Measurements from ENCODE around the gene PAK4.
A peak's percentile ranks its signal among the peaks of the same experiment; 100 is the strongest.
"Not testable (repeated sequence)": the region's sequence is repeated elsewhere in the genome, so short reads cannot be mapped to it uniquely, and the experiment has no call there.

PAK4 gene

DNA sequence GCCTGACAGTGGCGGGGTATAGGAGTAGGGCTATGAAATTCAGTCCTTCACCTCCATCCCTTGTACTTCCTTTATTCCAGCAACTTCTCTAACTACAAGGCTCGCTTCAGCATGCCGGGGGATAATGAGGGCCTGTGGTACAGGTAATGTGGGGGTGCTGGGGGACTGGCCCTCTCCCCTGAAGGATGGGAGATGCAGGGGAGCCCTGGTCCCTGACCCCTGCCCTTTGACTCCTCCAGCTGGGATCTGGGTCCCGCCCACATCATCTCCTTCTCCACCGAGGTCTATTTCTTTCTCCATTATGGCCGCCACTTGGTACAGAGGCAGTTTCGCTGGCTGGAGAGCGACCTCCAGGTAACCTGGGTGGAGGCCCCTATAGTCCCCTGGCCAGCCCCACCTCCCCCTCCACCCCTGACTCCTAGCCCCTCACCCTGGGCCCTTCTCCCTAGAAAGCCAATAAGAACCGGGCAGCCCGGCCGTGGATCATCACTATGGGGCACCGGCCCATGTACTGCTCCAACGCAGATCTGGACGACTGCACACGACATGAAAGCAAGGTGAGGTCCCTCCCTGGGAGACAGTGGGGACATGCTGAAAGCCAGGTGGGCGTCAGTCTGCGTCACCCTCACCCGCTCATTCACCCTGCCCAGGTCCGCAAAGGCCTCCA lies 25.0 kb upstream of the PAK4 start:
- no peak for DNase-seq

DNA sequence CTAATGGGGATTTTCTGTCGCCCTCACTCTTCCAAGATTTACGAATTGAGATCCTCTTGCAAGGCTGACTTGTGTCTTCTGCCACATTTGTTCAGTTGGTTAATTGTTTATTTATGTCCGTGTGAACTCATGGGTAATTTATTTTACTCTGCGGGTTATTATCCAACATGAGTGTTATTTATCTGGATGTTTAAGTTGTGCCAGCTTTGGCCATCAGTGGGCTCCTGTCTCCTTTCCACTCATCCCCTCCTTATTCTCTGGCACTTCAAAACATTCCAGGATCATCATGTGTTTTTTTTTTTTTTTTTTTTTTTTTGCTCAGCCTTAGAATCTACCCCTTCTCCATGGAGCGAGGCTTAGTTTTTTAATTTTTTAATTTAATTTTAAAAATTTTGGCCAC lies 22.4 kb upstream of the PAK4 start:
- no peak for DNase-seq

- no peak for DNase-seq
Measured at GRCh38 chr19:39104186-39104596, 21.4 kb upstream of the PAK4 start.

GRCh38 chr19:39106194-39106593 lies 19.4 kb upstream of the PAK4 start:
- DNase-seq, result no peak

GRCh38 chr19:39109641-39110040 lies 15.9 kb upstream of the PAK4 start:
- no peak for DNase-seq

DNA sequence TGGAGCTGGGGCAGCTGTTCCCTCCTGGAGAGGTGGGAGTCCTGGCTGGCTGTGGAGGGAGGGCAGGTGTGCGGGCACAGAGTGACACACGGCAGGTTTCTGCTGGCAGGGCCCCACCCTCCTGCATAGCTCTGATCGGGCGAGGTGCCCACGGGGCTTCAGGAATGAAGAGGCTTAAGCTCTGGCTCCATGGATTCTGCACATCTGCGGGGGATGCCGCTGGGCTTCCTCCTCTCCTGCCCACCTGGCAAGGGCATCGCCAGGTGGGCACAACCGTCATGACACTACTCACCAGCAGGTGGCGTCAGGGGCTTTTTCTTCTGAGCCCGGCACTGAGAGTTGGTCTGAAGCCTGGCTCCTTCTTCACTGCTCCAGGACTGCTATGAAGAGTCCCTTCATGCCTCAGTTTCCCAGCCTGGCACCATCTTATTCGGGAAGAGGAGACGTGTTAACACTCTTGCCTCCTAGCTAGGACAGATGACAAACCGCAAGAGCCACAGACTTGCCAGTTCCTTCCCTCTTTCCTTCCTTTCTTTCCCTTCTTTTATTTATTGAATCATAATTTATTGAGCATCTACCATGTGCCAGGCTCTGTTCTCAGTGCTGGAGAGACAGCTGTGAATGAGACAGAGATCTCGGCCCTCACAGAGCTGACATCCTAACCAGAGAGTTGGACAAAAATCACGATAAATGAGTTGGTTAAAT lies 15.2 kb upstream of the PAK4 start:
- DNase-seq, result peak; percentile 78

DNA sequence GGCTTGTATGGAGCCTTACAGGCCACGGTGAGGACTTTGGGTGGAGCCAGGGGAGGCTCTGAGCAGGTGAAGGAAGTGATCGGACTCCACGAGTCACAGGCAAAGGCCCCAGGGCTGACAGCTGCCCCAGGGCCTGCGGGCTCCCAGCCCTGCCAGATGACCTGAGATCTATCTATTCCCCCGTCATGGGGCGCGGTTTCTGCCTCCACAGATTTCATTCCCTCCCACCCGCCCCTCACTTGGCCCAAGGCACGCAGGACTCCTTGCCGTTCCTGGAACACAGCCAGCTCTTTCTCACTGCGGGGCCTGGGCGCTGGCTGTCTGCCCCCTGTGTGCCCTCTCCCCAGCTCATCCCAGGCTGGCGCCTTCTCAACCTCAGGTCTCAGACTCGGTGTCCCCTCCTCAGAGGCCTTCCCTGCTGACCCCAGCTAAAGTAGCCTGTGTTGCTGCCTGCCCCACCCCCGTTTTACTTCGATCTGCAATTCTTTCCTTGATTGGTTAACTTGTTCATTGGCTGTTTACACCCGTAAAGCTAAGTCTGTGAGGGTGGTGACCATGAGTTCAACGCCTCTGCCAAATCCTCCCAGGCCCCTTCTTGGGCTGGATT lies 13.9 kb upstream of the PAK4 start:
- no peak for DNase-seq

DNA sequence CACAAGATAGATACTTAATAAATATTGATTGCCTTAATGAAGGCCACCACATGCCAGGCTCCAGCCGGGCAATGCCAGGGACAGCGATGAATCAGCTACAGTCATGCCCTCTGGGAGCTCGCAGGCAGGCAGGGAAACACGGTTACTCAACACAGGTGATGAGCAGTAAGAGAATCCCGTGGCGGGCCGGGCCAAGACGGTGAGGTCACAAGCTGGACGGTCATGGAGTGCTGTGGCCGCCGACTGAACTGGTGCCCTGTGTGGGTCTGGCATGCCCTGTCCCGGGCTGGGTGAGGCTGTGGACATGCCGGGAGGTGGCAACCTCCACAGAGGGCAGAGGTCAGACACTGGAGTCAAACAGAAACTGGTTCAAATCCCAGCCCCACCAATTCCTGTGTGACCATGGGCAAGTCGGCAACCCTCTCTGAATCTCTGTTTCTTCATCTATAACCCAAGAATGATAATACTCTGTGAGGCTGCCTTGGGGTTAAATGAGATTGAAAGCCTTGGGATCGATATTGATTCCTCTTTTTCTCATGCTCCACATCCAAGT lies 13.2 kb upstream of the PAK4 start:
- no peak for DNase-seq

- no peak for DNase-seq
Measured at GRCh38 chr19:39113199-39113598, 12.4 kb upstream of the PAK4 start.

DNA sequence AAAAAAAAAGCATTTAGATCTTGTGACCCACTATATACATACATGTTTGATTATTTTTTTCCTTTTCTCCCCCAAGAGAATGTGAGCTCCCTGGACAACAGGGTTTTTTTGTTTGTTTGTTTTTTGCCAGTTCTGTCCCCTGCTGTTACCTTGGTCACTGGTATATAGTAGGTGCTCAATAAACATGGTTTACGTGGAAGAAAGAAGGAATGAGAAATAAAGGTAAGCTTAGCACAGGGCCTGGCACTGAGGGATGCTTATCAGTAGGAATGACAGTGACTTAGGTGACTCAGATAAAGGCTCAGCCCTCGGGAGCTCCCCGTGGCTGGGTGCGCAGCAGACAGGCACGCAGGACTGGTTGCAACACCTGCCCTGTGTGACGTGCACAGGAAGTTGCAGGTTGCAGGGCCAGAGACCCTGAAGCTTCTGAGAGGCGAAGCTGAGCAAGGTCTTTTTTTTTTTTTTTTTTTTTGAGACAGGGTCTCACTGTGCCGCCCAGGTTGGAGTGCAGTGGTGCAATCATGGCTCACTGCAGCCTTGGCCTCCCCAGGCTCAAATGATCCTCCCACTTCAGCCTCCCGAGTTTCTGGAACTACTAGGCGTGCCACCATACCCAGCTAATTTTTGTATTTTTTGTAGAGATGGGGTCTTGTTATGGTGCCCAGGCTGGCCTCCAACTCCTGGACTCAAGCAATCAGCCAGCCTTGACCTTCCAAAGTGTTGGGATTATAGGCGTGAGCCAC lies 10.3 kb upstream of the PAK4 start:
- no peak for DNase-seq

GRCh38 chr19:39117023-39117422 lies 8.6 kb upstream of the PAK4 start:
- DNase-seq, result not testable (repeated sequence)

DNA sequence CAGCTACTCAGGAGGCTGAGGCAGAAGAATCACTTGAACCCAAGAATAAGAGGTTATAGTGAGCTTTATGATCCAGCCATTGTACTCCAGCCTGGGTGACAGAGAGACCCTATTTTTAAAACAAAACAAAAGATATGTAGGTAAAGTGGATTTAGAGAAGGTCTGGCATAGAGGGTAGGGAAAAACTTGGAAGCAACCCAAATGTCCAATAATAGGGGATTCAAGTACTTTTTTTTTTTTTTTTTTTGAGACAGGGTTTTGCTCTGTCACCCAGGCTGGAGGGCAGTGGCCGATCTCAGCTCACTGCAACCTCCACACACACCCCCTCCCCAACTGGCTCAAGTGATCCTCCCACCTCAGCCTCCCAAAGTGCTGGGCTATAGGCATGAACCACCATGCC lies 5.8 kb upstream of the PAK4 start:
- no peak for DNase-seq

- DNase-seq, result no peak
Measured at GRCh38 chr19:39122934-39123731, 2.5 kb upstream of the PAK4 start.

DNA sequence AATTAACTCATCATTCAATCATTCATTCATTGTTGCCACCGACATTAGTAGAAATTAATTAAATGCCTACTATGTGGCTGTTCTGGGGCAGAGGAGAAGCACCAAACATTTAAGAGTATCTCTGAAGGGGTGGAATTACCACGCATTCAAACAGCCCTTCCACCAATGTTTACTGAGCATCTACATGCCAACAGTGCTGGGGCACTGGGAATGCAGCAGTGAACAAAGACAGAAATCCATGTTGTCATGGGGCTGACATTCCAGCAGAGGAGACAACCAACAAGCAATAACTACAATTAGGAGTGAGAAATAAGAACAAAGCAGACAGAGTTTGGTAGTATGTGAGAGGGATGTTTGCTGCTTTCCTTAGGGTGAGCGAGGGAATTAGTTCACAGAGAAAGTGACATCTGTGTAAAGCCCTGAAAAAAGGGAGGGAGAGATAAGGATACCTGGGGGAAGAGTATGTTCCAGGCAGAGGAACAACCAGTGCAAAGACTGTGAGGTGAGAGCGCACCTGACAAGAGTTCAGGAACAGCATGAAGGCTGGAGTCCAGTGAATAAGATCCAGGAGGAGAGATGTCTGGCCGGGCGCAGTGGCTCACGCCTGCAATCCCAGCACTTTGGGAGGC lies 1.3 kb upstream of the PAK4 start:
- no peak for DNase-seq

DNA sequence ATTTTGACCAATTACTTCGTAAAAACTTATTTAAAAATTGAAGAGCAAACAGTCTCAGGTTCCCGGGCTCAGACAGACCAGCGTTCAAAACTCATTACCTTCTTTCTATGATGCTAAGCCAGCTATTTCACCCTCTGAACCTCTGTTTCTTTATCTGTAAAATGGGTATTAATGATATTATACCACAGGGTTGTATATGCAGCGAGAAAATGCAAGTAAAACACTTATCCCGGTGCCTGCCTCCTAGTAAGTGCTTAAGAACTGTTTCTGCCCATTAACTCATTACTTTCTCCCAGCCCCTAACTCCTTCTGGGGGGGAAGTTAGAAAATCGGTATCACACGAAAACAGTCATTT lies 410 bp upstream of the PAK4 start:
- no peak for DNase-seq

DNA sequence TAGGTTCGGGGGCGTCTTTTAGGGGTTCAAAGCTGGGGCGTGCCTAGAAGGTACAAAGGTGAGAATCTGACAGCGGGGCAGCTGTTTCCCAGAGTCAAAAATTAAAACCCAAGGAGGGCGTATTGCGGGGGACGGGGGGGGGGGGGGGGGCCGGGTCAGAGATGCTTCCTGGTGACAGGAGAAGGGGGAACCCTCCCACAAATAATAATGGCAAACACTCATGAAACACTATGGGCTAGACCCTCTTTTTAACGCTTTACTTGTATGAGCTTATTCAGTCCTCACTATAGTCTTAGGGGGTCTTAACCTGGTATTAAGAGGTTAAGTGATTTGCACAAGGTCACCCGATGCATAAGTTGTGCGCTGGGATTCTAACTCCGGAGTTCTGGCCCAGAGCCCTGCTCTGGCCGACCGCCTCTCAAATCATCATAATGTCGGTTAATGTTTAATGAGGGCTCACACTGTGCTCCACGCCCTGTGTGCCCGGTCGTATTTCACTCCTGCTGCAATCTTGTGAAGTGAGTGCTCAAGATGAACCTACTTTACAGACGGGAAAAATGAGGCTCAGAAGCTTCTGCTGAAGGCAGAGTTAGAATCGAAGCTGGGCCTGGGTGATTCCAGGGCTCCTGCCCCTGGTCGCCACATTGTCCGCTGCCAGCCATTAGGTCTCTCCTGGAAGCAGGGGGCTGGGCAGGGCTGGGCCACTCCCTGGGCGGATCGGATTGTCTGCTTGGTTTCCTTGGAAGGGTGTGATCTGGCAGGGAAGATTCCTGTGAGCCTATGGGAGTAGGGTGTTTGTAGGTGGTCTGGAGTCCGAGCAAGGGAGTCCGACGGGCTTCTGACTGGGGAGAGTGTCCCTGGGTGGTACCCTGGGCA lies 964 bp downstream of the PAK4 start:
- DNase-seq, result no peak

DNA sequence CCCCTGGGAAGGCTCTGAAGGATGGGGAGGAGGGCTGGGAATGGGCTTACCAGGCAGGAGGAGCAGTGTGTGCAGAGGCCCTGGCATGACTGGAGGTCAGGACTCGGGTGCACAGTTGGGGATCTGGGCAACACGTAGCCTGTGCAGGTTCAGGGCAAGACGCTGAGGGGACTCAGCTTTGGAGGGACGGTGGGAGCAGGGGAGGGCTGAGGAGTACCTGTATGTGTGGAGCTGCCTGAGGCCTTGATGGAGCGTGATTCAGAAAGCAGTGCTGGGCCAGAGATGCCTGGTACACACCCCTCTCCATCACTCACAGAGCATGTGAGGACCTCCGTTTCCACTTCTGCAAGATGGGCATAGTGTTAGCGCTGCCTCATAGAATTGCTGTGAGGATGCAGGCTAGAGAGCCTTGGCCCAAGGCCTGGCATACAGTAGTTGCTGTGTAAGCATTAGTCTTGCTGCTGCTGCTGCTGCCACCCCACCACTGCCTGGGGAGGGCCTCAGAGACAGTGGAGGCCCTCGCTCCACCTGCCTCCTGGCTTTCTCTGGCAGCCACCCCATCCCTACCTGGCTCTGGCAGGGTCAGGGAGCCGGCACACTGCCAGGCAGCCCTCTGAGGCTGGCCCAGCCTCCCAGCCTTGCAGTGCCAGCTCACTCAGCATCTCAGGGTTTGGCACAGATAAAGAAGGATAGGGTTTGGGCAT lies 2.4 kb downstream of the PAK4 start:
- DNase-seq, result no peak

DNA sequence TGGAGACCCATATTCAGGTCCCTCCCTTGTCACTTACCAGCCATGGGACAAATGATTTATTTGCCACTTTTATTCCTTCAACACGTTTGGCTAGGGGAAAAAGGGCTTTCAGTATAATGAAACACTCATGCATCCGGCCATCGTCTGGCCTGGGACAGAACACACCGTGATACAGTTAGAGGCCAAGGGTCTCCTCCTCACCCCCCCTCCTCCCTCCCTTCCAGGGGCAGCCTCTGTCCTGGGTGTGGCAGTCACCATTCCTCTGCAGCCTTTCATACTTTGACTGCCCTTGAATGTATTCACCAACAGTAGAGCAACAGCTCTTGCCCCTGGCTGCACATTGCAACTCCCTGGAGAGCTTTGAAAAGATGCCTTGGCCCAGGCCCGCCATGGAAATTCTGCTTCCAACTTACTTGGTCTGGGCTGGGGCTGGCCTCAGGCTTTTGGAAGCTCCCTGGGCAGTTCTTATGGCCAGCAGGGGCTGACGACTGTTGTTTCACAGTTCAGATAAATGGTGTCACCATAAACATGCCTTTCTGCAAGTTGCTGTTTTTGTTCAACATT lies 3.0 kb downstream of the PAK4 start:
- DNase-seq, result no peak

DNA sequence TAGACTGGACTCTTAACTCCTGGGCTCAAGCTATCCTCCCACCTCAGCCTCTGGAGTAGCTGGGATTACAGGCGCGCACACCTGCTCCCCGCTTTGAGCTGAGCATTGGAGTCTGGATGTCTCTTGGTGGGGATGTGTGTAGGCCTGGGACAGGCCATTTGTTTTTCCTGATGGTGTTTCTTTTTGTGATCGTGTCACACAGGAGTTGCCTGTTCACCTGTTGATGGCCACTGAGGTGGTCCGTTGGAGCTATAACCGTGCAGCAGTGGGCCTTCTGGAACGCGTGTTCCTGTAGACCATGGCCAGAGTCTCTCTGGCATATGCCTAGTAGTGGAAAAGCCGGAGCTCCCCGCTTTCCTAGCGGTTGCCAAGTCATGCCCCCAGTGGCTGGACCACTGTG lies 3.5 kb downstream of the PAK4 start:
- no peak for DNase-seq

All from CD4-positive, alpha-beta T cell treated with Interleukin-6 for 4 hours (primary cell).